Naive thymus-derived CD4-positive, alpha-beta T cell (primary cell): ENCODE measurements around the gene ATP8B1. TPM values are rescaled to one million over a fixed set of nuclear protein-coding genes. Genes with fewer than 3 reads are reported as not detected.

Experiments used
- ATAC-seq: fragments of 150-1000 bp; cut with Tn5 transposase; 2 replicates; pipeline ENCODE4 v1.10.0; 2021; ENCODE audit warnings: mild to moderate bottlenecking, moderate library complexity
- CTCF ChIA-PET: fragments of 350-600 bp; sonication (Branson Sonifier 250); formaldehyde crosslinking; loops from one replicate; lab custom pipeline; 2021; ENCODE audit warnings: antibody characterized with exemption; lab: Charles Lee
- POLR2A ChIA-PET: fragments of 350-600 bp; sonication (Branson Sonifier 250); formaldehyde crosslinking; loops from one replicate; lab custom pipeline; 2021; ENCODE audit warnings: antibody characterized with exemption, inconsistent platforms; lab: Charles Lee
- DNase-seq, 9 donors: peaks; one replicate each; pipeline versions ENCODE4 v3.0.0 to v3.0.0-alpha.2; 2020 to 2022; ENCODE audit warnings: mixed read lengths in 1 of 9
- H3K27ac ChIP-seq: one replicate; pipeline ENCODE4 v1.7.0; 2013; ENCODE audit warnings: mild to moderate bottlenecking, low read depth, low read length, moderate library complexity
- H3K27me3 ChIP-seq, 2 donors: one replicate each; pipeline ENCODE4 v1.7.0; 2013; ENCODE audit warnings: low read length in 2 of 2, mild to moderate bottlenecking in 2 of 2, moderate library complexity in 2 of 2; ENCODE audit not compliant: control insufficient read depth in 2 of 2, insufficient read depth in 2 of 2
- H3K36me3 ChIP-seq, 3 experiments: 1 replicate in 2 of 3; 2 replicates in 1 of 3; pipeline ENCODE4 v1.7.0; 2013; ENCODE audit warnings: low read length in 3 of 3, mild to moderate bottlenecking in 3 of 3, moderate library complexity in 1 of 3; ENCODE audit not compliant: insufficient read depth in 3 of 3, control insufficient read depth in 2 of 3
- H3K4me1 ChIP-seq, 2 donors: one replicate each; pipeline ENCODE4 v1.7.0; 2013; ENCODE audit warnings: low read length in 2 of 2, mild to moderate bottlenecking in 2 of 2, moderate library complexity in 1 of 2; ENCODE audit not compliant: control insufficient read depth in 2 of 2, insufficient read depth in 2 of 2
- H3K4me3 ChIP-seq: 2 replicates; pipeline ENCODE4 v1.7.0; 2013; ENCODE audit warnings: mild to moderate bottlenecking, low read length
- H3K9me3 ChIP-seq, 3 experiments: 1 replicate in 2 of 3; 2 replicates in 1 of 3; pipeline ENCODE4 v1.7.0; 2013; ENCODE audit warnings: low read length in 3 of 3; ENCODE audit not compliant: control insufficient read depth in 2 of 3
- H3K27ac Mint-ChIP-seq, 9 donors: one replicate each; pipeline ENCODE4 v1.8.0; 2020 to 2022; ENCODE audit warnings: mixed read lengths in 9 of 9, mild to moderate bottlenecking in 8 of 9, moderate library complexity in 5 of 9, inconsistent platforms in 2 of 9
- H3K27me3 Mint-ChIP-seq, 5 donors: one replicate each; pipeline ENCODE4 v1.8.0; 2021 to 2022; ENCODE audit warnings: mixed read lengths in 5 of 5, mild to moderate bottlenecking in 1 of 5
- H3K36me3 Mint-ChIP-seq, 5 donors: one replicate each; pipeline ENCODE4 v1.8.0; 2020 to 2022; ENCODE audit warnings: mixed read lengths in 5 of 5, mild to moderate bottlenecking in 3 of 5, inconsistent platforms in 1 of 5
- H3K4me1 Mint-ChIP-seq, 7 donors: one replicate each; pipeline ENCODE4 v1.8.0; 2020 to 2022; ENCODE audit warnings: mixed read lengths in 7 of 7, mild to moderate bottlenecking in 3 of 7, inconsistent platforms in 1 of 7
- H3K4me3 Mint-ChIP-seq, 10 donors: one replicate each; pipeline ENCODE4 v1.8.0; 2020 to 2022; ENCODE audit warnings: mild to moderate bottlenecking in 10 of 10, mixed read lengths in 10 of 10, moderate library complexity in 6 of 10, inconsistent platforms in 2 of 10
- H3K9me3 Mint-ChIP-seq, 11 donors: one replicate each; pipeline ENCODE4 v1.8.0; 2020 to 2022; ENCODE audit warnings: mixed read lengths in 11 of 11, mild to moderate bottlenecking in 4 of 11, inconsistent platforms in 1 of 11, moderate library complexity in 1 of 11
- intact Hi-C, 2 donors: fragments of 100-400 bp; cut with micrococcal nuclease; formaldehyde crosslinking; loops; one replicate each; pipeline ENCODE4 v1.15.1; 2023
- polyA plus RNA-seq, 2 donors: library from polyadenylated mRNA; unstranded; fragments of 300-500 nt; fragmentation: Illumina TruSeq; gene quantifications; one replicate each; pipeline ENCODE4 v1.2.3, GENCODE V29; 2021
- total RNA-seq, 6 experiments: library from RNA in 5 of 6; stranded (reverse) in 5 of 6; gene quantifications; 1 replicate in 5 of 6; 2 replicates in 1 of 6; pipeline ENCODE4 v1.2.3 and lab custom pipeline; 2021 to 2026

The ATP8B1 gene
- total and polyA plus RNA-seq, 7 experiments from 2014 or later, result not detected

DNA sequence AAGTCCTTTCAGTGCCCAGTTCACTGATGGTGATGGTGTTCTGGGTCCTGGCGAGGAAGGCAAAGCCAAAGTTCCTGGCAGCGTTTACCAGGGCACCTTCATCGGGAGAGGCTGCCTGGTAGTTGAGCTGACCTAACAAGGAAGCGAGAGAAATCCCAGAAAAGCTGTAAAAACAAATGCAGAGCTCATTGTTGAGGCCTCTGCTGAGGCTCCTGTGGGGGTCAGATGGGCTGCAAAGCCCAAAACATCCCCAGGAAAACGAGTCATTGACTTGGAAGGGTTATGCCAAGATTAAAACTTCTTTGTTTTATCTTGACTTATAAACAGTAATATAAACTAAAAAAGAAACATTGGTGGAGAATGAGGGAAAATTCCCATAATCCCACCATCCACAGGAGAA is 128.2 kb downstream of the ATP8B1 start:
- Histone ChIP-seq H3K4me3 (no peak overlapping the region), H3K36me3 (no peaks in the 10 kb centered on the region), H3K27ac (no peak overlapping the region), H3K4me1 (no peaks in the 10 kb centered on the region), H3K9me3 (peaks cover 0 to 3% (median 0%) of the 10 kb centered on the region in 3 experiments), H3K27me3 (no peaks in the 10 kb centered on the region)
- CTCF ChIA-PET, result no interaction called here
- Mint-ChIP-seq H3K9me3 (peaks cover 0 to 47% (median 12%) of the 10 kb centered on the region in 11 donors), H3K4me3 (no peak overlapping the region), H3K4me1 (peaks cover 0 to 21% (median 12%) of the 10 kb centered on the region in 7 donors), H3K27me3 (no peaks in the 10 kb centered on the region), H3K36me3 (peaks cover 0 to 32% (median 23%) of the 10 kb centered on the region in 5 donors), H3K27ac (no peak overlapping the region)
- DNase-seq, result no peak
- intact Hi-C loops, result no loop called here
- no peak for ATAC-seq
- POLR2A ChIA-PET, result no interaction called here

DNA sequence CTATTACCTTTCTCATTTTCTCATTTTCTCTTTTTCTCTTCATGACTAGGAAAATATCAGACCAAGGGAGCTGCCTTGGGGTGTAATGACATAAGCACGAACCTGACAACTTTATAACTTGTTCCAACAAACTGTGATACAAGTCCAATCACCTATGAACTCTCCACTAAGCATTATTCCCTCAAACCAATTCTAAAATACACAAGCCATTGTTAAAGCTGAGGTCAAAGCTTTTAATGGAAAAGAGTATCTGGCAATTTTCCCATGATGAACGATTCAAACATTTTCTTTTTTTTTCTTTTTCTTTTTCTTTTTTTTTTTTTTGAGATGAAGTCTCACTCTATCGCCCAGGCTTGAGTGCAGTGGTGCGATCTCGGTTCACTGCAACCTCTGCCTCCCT is 133.1 kb downstream of the ATP8B1 start:
- H3K36me3 ChIP-seq, result no peaks in the 10 kb centered on the region
- no peaks in the 10 kb centered on the region for H3K27me3 ChIP-seq
- no peaks in the 10 kb centered on the region for H3K27me3 Mint-ChIP-seq
- DNase-seq (no peak), ATAC-seq (no peak)
- intact Hi-C loops, result no loop called here
- H3K27ac Mint-ChIP-seq, result no peak overlapping the region
- ChIA-PET POLR2A (no interaction called here), CTCF (no interaction called here)
- peaks cover 0 to 33% (median 24%) of the 10 kb centered on the region in 5 donors for H3K36me3 Mint-ChIP-seq
- H3K9me3 Mint-ChIP-seq, result peaks cover 0 to 32% (median 9%) of the 10 kb centered on the region in 11 donors
- no peak overlapping the region for H3K27ac ChIP-seq
- no peak overlapping the region for H3K4me3 Mint-ChIP-seq
- peaks cover 0 to 3% (median 0%) of the 10 kb centered on the region in 3 experiments for H3K9me3 ChIP-seq
- H3K4me1 ChIP-seq, result peaks cover 0 to 6% of the 10 kb centered on the region in 2 donors
- peaks cover 10 to 43% (median 24%) of the 10 kb centered on the region in 7 donors for H3K4me1 Mint-ChIP-seq
- H3K4me3 ChIP-seq, result no peak overlapping the region

DNA sequence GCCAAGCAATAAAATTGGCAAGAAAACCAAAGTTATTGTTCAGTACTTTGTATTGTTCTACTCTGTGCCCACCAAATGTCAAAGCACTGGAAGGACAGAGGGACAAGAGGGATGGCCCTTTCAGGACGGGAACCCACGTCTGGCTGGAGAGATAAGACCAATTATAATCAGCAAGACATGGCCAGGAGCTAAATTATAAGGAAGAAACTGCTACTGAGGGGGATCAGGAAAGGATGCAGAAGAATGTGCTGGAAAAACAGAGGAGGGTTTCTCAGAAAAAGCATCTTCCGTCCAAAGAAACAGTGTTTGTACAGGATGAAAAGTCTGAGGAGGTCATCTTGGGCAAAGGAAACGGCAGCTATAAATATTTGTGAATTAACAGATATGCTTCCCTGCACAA is 135.1 kb downstream of the ATP8B1 start:
- Mint-ChIP-seq H3K4me1 (peaks cover 10 to 58% (median 37%) of the 10 kb centered on the region in 7 donors), H3K27ac (peak overlapping the region in 1 of 9 donors; percentile 47), H3K27me3 (no peaks in the 10 kb centered on the region), H3K9me3 (peaks cover 0 to 22% (median 7%) of the 10 kb centered on the region in 11 donors), H3K36me3 (peaks cover 0 to 28% (median 24%) of the 10 kb centered on the region in 5 donors), H3K4me3 (no peak overlapping the region)
- H3K4me3 ChIP-seq, result no peak overlapping the region
- DNase-seq (no peak), ATAC-seq (no peak)
- H3K36me3 ChIP-seq, result no peaks in the 10 kb centered on the region
- POLR2A ChIA-PET, result no interaction called here
- peaks cover 0 to 12% of the 10 kb centered on the region in 2 donors for H3K4me1 ChIP-seq
- peaks cover 0 to 1% (median 0%) of the 10 kb centered on the region in 3 experiments for H3K9me3 ChIP-seq
- intact Hi-C loops, result no loop called here
- CTCF ChIA-PET, result interaction anchor here (0.6 kb wide), 1 partner anchor 567 kb away, joined by 3 read pairs; no protein-coding TSS in a partner anchor
- H3K27me3 ChIP-seq, result no peaks in the 10 kb centered on the region
- no peak overlapping the region for H3K27ac ChIP-seq

DNA sequence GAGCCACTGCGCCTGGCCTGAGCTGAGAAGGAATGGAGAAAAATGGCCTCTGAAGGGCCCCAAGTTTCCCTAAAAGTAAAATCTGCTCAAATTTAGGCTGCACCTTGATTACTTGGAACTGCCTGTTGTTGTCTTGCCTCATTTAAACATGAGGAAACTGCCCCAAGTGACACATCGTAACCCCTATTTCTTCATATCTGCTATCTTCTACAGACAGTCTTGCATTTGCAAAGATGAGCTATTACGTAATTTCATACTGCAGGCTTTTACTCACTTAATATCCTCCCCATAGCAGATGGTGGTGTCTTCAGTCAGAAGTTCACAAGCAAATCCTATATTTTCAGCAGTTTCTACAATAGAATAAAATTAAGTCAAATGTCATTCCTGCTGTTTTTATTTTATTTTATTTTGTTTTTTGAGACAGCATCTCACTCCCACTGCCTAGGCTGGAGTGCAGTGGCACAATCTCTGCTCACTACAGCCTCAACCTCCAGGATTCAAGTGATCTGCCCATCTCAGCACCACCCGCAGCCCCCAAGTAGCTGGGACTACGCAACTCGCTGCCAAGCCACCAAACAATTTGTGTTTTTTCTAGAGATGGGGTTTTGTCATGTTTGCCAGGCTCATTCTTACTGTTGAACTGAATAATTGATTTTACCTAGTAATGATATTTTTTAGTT is 136.2 kb downstream of the ATP8B1 start:
- peaks cover 0 to 15% (median 3%) of the 10 kb centered on the region in 11 donors for H3K9me3 Mint-ChIP-seq
- Histone ChIP-seq H3K27me3 (no peaks in the 10 kb centered on the region), H3K27ac (no peak overlapping the region), H3K4me3 (no peak overlapping the region), H3K36me3 (no peaks in the 10 kb centered on the region), H3K9me3 (no peaks in the 10 kb centered on the region), H3K4me1 (peaks cover 0 to 12% of the 10 kb centered on the region in 2 donors)
- H3K27ac Mint-ChIP-seq, result peak overlapping the region in 2 of 9 donors; percentile 46 to 59
- peaks cover 0 to 28% (median 19%) of the 10 kb centered on the region in 5 donors for H3K36me3 Mint-ChIP-seq
- intact Hi-C loops, result no loop called here
- POLR2A ChIA-PET, result no interaction called here
- H3K4me1 Mint-ChIP-seq, result peaks cover 10 to 63% (median 40%) of the 10 kb centered on the region in 7 donors
- ATAC-seq (peak; percentile 80), DNase-seq (no peak)
- no peaks in the 10 kb centered on the region for H3K27me3 Mint-ChIP-seq
- peak overlapping the region in 3 of 10 donors; percentile 32 to 60 (median 43) for H3K4me3 Mint-ChIP-seq
- CTCF ChIA-PET, result interaction anchor here (1.0 kb wide), 1 partner anchor 530 kb away, joined by 3 read pairs; no protein-coding TSS in a partner anchor

DNA sequence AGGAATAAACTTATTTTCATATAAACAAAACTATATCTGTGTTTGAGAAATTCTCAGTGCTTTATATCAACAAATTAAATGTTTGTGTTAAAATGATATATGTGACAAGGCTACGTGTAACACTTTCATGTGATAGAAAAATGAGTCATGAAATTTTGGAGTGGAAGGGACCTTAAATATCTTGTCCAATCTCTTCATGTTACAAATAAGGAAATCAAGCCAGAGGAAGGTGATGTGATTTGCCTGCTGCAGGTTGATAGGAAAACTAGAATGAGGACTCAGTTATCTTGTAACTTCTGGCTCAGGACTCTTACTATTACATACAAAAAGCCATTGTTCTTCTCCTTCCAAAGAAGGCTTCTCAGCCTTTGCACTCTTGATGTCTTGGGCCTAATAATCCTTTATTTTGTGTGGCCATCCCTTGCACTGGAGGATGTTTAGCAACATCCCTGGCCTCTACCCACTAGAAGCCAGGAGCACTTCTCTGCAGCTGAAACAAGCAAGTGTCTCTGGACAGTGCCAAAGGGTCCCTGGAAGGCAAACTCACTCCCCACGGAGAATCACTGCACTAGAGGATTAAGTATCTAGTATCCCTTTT is 138.4 kb downstream of the ATP8B1 start:
- Mint-ChIP-seq H3K27ac (peak overlapping the region in 3 of 9 donors; percentile 4 to 34 (median 18)), H3K36me3 (peaks cover 0 to 26% (median 17%) of the 10 kb centered on the region in 5 donors), H3K27me3 (no peaks in the 10 kb centered on the region), H3K4me3 (peak overlapping the region in 9 of 10 donors; percentile 5 to 60 (median 23)), H3K9me3 (peaks cover 0 to 5% (median 0%) of the 10 kb centered on the region in 11 donors), H3K4me1 (peaks cover 10 to 68% (median 50%) of the 10 kb centered on the region in 7 donors)
- Histone ChIP-seq H3K4me1 (peaks cover 0 to 12% of the 10 kb centered on the region in 2 donors), H3K36me3 (no peaks in the 10 kb centered on the region), H3K27me3 (no peaks in the 10 kb centered on the region), H3K4me3 (no peak overlapping the region), H3K9me3 (no peaks in the 10 kb centered on the region), H3K27ac (no peak overlapping the region)
- intact Hi-C loops, result no loop called here
- ChIA-PET CTCF (interaction anchor here (0.7 kb wide), 1 partner anchor 10 kb away, joined by 3 read pairs; no protein-coding TSS in a partner anchor), POLR2A (no interaction called here)
- no peak for ATAC-seq
- no peak for DNase-seq

DNA sequence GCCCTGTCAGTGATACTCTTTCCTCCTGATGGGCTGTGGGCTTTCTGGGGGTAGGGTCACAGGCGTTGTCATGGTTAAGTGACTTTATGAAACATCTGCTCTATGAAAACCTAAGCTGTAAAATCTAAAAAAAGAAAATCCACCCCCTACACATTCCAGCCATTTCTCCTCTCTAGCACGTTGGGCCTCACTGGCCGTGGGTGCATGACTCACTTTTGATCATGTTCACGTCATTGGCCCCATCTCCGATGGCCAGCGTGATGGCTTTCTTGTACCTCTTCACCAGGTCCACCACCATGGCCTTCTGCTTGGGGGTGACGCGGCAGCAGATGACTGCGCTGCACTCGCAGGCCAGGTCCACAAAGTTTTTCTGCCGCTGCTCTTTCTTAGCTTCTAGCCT is 142.2 kb downstream of the ATP8B1 start:
- Histone ChIP-seq H3K27ac (no peak overlapping the region), H3K36me3 (no peaks in the 10 kb centered on the region), H3K4me3 (no peak overlapping the region), H3K9me3 (peaks cover 0 to 2% (median 0%) of the 10 kb centered on the region in 3 experiments), H3K27me3 (no peaks in the 10 kb centered on the region), H3K4me1 (peaks cover 0 to 10% of the 10 kb centered on the region in 2 donors)
- POLR2A ChIA-PET, result no interaction called here
- no peak for DNase-seq
- peaks cover 0 to 25% (median 17%) of the 10 kb centered on the region in 5 donors for H3K36me3 Mint-ChIP-seq
- H3K27ac Mint-ChIP-seq, result no peak overlapping the region
- CTCF ChIA-PET, result no interaction called here
- peaks cover 0 to 6% (median 0%) of the 10 kb centered on the region in 11 donors for H3K9me3 Mint-ChIP-seq
- intact Hi-C loops, result no loop called here
- no peaks in the 10 kb centered on the region for H3K27me3 Mint-ChIP-seq
- peaks cover 2 to 61% (median 44%) of the 10 kb centered on the region in 7 donors for H3K4me1 Mint-ChIP-seq
- no peak for ATAC-seq
- H3K4me3 Mint-ChIP-seq, result no peak overlapping the region
